ENCODE measurements around the gene ATP11C. TPM values are rescaled to one million over a fixed set of nuclear protein-coding genes. Genes with fewer than 3 reads are reported as not detected.

Gene ATP11C
- total RNA-seq, 1 experiment from 2014 or later, result 38.6 TPM

- ChIA-PET CTCF (no interaction called here), POLR2A (no interaction called here)
- Mint-ChIP-seq H3K4me1 (no peaks in the 10 kb centered on the region), H3K27me3 (ENCODE audit: low read depth) (no peaks in the 10 kb centered on the region), H3K4me3 (no peak overlapping the region), H3K27ac (no peak overlapping the region), H3K9me3 (no peaks in the 10 kb centered on the region), H3K36me3 (peaks cover 4% of the 10 kb centered on the region)
- TF ChIP-seq PREB (CRISPR knock-in tag; IDR thresholded peaks at IDR 0.05; ENCODE audit: borderline replicate concordance) (no peak), ATF6 (CRISPR knock-in tag; IDR thresholded peaks at IDR 0.05) (no peak), ETV6 (CRISPR knock-in tag; IDR thresholded peaks at IDR 0.05) (no peak), NR1H2 (CRISPR knock-in tag; IDR thresholded peaks at IDR 0.05) (no peak), HMGXB4 (CRISPR knock-in tag; IDR thresholded peaks at IDR 0.05) (no peak), AR (CRISPR knock-in tag; IDR thresholded peaks at IDR 0.05) (no peak), TCF7 (CRISPR knock-in tag; IDR thresholded peaks at IDR 0.05; ENCODE audit: low read depth) (no peak)
- TF ChIP-seq, protein P1, sequence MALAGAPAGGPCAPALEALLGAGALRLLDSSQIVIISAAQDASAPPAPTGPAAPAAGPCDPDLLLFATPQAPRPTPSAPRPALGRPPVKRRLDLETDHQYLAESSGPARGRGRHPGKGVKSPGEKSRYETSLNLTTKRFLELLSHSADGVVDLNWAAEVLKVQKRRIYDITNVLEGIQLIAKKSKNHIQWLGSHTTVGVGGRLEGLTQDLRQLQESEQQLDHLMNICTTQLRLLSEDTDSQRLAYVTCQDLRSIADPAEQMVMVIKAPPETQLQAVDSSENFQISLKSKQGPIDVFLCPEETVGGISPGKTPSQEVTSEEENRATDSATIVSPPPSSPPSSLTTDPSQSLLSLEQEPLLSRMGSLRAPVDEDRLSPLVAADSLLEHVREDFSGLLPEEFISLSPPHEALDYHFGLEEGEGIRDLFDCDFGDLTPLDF (CRISPR knock-in tag; IDR thresholded peaks at IDR 0.05), result no peak
- TF ChIP-seq, protein P2, sequence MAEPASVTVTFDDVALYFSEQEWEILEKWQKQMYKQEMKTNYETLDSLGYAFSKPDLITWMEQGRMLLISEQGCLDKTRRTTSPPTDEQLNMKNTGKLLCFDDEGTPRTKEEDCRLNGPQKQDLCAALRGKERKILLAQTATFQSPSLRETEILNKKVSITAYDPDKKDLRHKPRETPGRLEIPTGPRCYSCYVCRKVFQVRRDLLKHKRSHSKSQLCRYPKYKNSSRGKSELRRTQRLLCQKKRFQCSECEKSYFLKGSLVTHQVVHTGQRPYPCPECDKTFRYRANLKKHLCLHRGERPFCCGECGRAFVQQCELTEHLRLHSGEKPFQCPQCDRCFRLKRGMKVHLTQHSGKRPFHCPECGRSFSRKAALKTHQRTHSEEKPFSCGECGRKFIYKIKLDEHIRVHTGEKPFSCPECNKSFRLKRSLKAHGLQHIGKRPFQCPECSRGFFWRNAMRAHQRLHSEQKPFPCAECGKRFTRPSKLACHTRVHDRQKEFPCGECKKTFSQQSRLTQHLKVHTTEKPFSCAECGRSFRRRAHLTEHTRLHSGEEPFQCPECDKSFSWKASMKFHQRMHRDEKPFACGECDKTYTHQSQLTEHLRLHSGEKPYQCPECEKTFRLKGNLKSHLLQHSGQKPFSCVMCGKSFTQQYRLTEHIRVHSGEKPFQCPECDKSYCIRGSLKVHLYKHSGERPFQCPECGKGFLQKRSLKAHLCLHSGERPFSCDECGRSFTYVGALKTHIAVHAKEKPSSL (CRISPR knock-in tag; conservative IDR thresholded peaks at IDR 0.05), result no peak
- TF ChIP-seq, protein P3, sequence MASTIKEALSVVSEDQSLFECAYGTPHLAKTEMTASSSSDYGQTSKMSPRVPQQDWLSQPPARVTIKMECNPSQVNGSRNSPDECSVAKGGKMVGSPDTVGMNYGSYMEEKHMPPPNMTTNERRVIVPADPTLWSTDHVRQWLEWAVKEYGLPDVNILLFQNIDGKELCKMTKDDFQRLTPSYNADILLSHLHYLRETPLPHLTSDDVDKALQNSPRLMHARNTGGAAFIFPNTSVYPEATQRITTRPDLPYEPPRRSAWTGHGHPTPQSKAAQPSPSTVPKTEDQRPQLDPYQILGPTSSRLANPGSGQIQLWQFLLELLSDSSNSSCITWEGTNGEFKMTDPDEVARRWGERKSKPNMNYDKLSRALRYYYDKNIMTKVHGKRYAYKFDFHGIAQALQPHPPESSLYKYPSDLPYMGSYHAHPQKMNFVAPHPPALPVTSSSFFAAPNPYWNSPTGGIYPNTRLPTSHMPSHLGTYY (CRISPR knock-in tag; IDR thresholded peaks at IDR 0.05), result no peak
- no peak for ATAC-seq
- DNase-seq (ENCODE audit: low spot score), result no peak
These were observed 137.7 kb downstream of the ATP11C start for GRCh38 chrX:139795196-139795595.

DNA sequence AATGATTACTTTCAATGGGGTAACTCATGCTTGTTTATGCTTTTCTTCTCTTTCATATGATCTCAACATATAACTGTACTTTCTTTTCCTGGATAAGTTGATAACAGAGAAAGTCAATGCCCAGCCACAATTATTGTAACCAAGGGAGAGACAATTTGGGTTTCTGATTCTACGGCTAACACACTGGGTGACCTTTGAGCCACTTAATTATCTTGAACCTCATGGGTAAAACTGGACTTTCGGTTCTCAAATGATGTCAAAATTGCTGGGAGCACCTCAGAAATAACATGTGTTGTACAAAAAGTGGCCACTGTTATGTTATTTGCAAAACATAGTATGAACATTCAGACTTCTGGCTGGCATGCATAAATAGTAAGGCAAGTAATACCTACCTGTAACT lies 145.3 kb downstream of the ATP11C start:
- H3K4me3 Mint-ChIP-seq, result no peak overlapping the region
- peaks cover 18% of the 10 kb centered on the region for H3K36me3 Mint-ChIP-seq
- no peak overlapping the region for H3K27ac Mint-ChIP-seq
- H3K4me1 Mint-ChIP-seq, result no peaks in the 10 kb centered on the region
- ATAC-seq (no peak), DNase-seq (ENCODE audit: low spot score) (no peak)
- no peaks in the 10 kb centered on the region for H3K27me3 Mint-ChIP-seq (ENCODE audit: low read depth)
- ChIA-PET CTCF (no interaction called here), POLR2A (no interaction called here)
- H3K9me3 Mint-ChIP-seq, result no peaks in the 10 kb centered on the region
- TF ChIP-seq, protein P4, sequence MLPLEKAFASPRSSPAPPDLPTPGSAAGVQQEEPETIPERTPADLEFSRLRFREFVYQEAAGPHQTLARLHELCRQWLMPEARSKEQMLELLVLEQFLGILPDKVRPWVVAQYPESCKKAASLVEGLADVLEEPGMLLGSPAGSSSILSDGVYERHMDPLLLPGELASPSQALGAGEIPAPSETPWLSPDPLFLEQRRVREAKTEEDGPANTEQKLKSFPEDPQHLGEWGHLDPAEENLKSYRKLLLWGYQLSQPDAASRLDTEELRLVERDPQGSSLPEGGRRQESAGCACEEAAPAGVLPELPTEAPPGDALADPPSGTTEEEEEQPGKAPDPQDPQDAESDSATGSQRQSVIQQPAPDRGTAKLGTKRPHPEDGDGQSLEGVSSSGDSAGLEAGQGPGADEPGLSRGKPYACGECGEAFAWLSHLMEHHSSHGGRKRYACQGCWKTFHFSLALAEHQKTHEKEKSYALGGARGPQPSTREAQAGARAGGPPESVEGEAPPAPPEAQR (CRISPR knock-in tag; IDR thresholded peaks at IDR 0.05), result no peak
- TF ChIP-seq ZNF138 (CRISPR knock-in tag; conservative IDR thresholded peaks at IDR 0.05) (no peak), PREB (CRISPR knock-in tag; IDR thresholded peaks at IDR 0.05; ENCODE audit: borderline replicate concordance) (no peak), NR2C2 (CRISPR knock-in tag; IDR thresholded peaks at IDR 0.05) (no peak), ELF4 (CRISPR knock-in tag; IDR thresholded peaks at IDR 0.05; ENCODE audit: low read depth) (no peak), NR1H2 (CRISPR knock-in tag; IDR thresholded peaks at IDR 0.05) (no peak), IRF2 (CRISPR knock-in tag; IDR thresholded peaks at IDR 0.05; ENCODE audit: borderline replicate concordance, low read depth) (no peak)

All from WTC11 (cell line).